IPS DF 4.7 (cell line): Measurements from ENCODE around the gene UBA1.

Source experiments
- DNase-seq: peaks from one replicate; pipeline ENCODE4 v3.0.0-alpha.2; 2013; ENCODE audit warnings: low spot score; ENCODE audit errors: extremely low read depth

UBA1 gene

GRCh38 chrX:47210661-47211425, 17.2 kb downstream of the UBA1 start:
- DNase-seq = no peak

DNA sequence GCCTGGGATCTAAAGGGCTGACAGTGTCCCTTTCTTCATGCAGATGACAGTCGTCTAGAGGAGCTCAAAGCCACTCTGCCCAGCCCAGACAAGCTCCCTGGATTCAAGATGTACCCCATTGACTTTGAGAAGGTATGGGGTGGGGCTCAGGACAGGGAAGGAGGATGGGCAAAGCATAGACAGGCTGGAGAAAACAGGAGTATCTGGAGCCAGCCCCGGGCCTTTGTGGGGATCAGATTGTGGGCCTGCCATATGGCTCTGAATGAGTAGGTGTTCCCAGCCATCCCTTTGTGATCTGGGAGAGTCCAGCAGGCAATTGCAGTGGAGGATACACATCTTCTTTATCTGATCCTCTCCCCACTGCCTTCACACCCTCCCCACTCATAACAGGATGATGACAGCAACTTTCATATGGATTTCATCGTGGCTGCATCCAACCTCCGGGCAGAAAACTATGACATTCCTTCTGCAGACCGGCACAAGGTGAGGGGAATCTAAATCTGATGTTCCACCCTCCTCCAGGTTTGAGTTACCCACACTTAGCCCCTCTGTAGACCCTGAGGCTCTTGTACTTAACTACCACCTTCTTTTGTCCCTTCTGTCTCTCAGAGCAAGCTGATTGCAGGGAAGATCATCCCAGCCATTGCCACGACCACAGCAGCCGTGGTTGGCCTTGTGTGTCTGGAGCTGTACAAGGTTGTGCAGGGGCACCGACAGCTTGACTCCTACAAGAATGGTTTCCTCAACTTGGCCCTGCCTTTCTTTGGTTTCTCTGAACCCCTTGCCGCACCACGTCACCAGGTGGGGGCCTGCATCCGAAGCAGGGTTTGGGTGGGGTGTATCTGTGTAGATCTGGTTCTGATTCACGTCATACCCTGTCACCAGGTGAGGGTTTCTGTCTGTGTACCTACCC, 19.0 kb downstream of the UBA1 start:
- no peak for DNase-seq

- DNase-seq = no peak
These were observed 20.9 kb downstream of the UBA1 start for GRCh38 chrX:47214435-47215077.

GRCh38 chrX:47215291-47215900, 21.8 kb downstream of the UBA1 start:
- DNase-seq = no peak

DNA sequence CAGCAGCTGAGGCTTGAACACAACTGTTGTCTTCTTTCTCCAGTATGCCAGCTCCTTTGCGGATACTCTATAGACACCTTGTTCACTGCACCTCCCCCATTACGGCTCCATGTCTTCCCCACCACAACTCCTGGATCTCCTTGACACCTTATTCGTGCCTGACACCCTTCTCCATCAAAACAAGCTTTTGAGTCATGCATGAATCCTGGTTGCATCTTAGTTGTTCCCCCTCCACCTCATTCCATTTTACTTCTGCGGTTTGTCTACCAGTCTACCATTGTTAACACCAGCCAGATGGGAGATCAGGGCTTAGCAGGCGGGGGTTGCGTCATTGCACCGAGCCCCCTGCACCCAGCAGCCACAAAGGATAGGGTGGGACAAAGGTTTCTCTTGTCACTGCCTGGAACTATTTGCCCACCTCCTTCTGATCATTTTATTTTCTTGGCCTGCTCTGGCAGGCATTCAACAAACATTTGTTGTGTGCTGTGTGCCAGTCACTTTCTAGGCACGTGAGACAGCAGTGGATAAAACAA, 22.8 kb downstream of the UBA1 start:
- DNase-seq = no peak

DNA sequence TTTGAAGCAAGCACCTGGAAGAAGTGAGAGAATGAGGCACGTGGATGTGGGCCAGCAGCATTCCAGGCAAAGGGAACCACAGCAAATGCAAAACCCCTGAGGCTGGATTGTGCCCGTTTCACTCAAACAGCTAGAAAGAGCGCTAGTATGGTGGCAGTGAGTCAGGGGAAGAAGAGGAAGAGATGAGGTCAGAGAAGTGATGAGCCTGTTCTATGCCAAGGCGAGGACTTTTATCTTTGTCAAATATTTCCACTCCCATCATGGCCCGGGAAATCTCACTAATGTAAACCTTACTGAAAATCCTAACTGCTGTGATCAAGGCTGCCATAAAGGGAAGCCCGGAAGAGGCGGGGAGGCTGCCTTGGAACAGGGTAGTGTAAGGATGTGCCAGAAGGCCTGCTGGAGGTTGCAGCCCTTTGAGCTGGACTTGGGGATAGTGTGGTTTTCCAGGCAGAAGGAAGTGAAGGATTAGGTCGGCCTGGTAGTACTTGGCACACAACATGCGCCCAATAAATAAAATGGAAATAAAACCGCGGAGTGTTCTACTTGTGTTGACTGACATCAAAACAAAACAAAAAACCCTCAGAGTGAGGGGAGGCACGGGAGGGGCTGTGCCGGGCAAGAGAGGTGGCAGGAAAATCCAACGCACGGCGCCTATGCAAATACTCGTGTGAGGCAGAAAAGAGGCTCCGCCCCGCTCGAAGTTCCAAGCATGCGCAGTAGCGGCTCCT, 23.7 kb downstream of the UBA1 start:
- DNase-seq = no peak

DNA sequence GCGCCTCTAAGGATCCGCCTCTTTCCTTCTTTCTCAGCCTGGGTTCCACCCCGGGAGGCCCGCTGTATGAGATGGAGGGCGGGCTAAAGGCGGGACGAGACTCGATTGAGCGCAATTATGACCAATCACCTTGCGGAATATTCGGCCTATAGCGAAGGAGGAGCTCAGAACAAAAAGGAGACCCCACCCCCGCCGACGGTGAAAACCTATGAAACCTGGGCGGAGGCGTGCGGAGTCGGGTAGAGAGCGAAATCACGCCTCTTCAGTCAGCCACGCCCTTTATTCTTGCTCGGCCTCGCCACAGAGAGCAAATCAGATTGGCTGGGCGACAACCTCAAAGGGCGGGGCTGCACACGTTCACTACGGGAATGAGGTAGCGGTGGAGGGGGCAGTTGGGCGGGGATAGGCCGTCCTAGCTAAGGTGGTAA, 24.2 kb downstream of the UBA1 start:
- DNase-seq = peak; percentile 81

DNA sequence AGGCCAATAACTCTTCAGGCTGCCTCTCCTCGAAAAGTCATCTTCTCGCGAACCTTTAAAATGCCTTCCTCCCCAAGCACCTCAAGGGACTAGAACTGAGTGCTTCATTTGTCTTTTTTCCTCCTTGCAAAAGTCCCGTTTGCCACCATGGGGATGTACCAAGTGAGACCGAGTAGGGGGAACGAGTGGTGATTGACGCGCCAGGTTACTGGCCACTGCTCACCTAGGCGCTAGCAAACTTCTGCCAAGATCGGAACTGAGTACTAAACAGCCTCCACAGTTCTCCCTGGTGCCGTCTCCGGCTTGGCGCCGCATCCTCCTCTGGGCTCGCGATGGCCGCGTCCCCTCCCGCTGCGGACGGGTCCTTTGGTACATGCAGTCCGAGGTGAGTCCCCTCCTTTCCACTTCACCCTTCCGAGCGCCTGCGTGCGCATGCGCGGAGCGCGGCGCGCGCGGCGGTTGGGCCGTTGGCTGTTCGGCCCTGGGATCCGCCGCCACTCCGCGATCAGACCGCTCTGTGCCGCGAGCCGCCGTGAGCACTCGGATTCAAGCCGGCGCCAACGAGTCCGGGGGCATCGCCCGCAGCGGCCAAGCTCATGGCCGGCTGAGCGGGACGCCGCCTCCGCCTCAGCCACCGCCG, 24.8 kb downstream of the UBA1 start, which contains the start of gene CDK16:
TSS of gene CDK16 (plus strand) at position 402 of the 640 bp plus-strand sequence. CDS start 4,877 bp downstream, outside the sequence.
- DNase-seq = no peak

DNA sequence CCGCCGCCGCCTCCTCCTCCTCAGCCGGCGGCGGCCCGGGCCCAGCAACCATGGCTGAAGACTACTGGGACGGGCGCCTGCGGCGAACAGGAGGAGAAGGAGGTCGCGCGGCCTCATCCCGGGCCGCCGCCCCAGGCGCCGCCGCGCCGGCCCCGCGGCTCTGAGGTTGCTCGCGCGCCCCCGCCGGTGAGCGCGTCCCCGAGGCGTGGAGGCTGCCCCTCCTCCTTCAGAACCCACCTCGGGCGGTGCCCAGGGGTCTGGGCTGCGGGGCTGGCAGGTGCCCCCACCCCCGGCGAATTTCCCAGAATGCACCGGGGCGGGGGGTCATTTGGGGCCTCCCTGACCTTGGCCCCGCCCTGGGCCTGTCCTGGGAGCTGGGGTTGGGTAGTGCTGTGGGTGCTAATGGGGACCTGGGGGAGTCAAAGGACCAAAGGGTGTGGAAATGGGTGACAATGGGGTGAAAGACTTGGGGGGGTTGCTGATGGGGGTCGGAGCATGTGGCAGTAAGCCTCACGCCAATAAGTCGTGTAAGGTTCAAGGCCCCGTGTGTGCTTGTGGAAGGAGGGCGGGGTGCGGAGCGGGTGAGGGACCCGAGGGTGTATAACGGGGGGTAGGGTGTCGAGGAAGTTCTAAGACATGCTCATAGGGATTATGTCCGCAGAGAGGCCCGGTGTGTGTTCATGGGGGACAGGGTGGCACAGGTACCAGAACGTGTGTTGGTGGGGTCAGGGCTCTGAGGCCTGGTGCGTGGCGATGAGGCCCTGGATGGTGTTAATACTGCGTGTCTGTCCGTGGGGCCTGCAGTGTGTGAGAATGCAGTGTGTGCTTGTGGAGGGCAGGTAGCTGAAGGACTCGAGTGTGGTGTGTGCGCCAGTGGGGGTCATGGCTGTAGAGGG, 25.5 kb downstream of the UBA1 start:
- DNase-seq = no peak

GRCh38 chrX:47221756-47222155, 28.1 kb downstream of the UBA1 start:
- DNase-seq = no peak

GRCh38 chrX:47222751-47223350, 29.2 kb downstream of the UBA1 start:
- DNase-seq = no peak

DNA sequence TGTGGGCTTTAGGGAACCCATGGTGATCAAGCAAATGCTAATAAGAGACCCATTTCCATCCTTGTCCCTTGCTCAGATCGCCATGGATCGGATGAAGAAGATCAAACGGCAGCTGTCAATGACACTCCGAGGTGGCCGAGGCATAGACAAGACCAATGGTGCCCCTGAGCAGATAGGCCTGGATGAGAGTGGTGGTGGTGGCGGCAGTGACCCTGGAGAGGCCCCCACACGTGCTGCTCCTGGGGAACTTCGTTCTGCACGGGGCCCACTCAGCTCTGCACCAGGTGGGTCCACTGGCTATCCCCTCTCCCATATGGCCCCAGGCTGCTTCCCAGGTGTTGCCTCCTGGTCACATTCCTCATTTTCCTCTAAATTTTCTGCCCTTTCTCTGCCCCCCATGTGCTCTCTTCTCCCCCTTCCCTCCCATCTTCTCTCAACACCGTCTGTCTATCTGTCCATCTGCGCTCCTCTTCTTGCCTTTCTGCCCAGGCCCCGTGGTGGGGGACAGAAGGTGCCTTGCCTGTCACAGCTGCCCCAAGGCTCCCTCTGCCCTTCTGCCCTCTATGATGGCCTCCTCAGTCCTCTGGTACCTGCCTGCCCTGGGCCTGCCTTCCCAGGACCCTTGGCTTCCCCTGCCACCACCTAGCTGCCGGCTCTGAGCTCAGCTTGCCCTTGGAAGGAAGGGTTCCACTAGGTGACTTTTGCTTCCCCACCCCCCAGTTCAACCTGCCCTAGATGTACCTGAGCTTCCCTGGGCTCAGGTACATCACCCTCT, 30.0 kb downstream of the UBA1 start:
- DNase-seq = no peak

DNA sequence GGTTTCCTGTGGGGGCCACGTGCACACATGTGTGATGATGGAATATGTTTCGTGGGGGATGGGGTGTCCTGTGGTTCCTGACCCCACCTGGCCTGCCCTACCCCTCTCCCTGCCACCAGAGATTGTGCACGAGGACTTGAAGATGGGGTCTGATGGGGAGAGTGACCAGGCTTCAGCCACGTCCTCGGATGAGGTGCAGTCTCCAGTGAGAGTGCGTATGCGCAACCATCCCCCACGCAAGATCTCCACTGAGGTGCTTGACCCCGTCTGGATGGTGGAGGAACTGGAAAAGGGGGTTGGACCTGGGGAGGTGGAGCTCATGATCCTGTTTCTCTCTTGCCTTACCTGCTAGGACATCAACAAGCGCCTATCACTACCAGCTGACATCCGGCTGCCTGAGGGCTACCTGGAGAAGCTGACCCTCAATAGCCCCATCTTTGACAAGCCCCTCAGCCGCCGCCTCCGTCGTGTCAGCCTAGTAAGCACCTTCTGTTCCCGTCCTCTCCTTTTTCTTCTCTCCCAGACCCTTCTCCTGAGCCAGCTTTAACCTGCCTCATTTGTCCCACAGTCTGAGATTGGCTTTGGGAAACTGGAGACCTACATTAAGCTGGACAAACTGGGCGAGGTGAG, 30.8 kb downstream of the UBA1 start:
- DNase-seq = no peak

- DNase-seq = no peak
These were observed 31.3 kb downstream of the UBA1 start for GRCh38 chrX:47224896-47225290.

DNA sequence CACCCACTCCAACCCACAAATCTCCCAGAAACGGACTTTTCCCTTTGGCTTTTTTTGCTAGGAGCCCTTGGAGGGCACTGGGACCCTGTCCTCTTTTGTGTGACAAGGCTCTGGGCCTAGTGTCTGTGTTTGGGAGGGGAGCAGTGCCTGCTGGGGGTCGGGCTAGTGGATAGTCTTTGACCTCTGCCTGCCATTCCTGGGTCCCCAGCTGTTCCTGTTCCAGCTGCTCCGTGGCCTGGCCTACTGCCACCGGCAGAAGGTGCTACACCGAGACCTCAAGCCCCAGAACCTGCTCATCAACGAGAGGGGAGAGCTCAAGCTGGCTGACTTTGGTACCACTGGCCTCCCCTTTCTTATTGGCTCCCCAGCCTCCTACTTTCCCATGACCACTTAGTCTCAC, 32.4 kb downstream of the UBA1 start:
- no peak for DNase-seq

DNA sequence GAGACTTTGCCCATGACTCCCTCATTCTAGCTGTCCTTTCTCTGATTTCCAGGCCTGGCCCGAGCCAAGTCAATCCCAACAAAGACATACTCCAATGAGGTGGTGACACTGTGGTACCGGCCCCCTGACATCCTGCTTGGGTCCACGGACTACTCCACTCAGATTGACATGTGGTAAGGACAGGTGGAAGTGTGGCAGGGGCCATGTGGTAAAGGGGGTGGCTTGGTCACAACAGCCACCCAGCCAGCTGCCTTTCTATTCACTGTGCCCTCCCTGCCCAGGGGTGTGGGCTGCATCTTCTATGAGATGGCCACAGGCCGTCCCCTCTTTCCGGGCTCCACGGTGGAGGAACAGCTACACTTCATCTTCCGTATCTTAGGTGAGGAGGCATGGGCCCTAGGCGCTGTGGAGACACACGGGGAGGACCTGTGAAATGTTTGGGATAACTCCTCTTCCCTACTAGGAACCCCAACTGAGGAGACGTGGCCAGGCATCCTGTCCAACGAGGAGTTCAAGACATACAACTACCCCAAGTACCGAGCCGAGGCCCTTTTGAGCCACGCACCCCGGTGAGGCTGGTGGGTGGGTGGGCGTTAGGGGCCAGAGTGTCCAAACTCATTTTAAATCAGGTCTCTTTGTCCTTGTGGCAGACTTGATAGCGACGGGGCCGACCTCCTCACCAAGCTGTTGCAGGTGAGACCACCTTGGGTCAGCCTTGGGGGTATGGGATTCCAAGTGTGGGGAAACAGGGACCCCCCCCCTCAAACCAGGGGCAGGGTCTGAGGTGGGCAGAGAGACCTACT, 33.1 kb downstream of the UBA1 start:
- no peak for DNase-seq

GRCh38 chrX:47227334-47227583, 33.6 kb downstream of the UBA1 start:
- DNase-seq = no peak
